T-cell (primary cell): ENCODE results near the gene SFSWAP. TPM values are rescaled to one million over a fixed set of nuclear protein-coding genes. Genes with fewer than 3 reads are reported as not detected.
A peak's percentile ranks its signal among the peaks of the same experiment; 100 is the strongest.

Experiments used
- ATAC-seq, 4 experiments: fragments of 200-7000 bp in 3 of 4; fragments of 150-1000 bp in 1 of 4; cut with Tn5 transposase; replicated peaks in 1 of 4; 1 replicate in 3 of 4; 2 replicates in 1 of 4; pipeline ENCODE4 v1.10.0; 2021; ENCODE audit warnings: moderate library complexity in 3 of 4, mild to moderate bottlenecking in 2 of 4, moderate number of reproducible peaks in 1 of 4
- CTCF ChIA-PET, 2 donors: fragments of 300-600 bp; sonication (Branson Sonifier 250); formaldehyde crosslinking; loops; one replicate each; lab custom pipeline; 2022; ENCODE audit warnings: antibody characterized with exemption in 2 of 2; lab: Charles Lee
- POLR2A ChIA-PET, 2 donors: fragments of 300-600 bp; sonication (Branson Sonifier 250); formaldehyde crosslinking; loops; one replicate each; lab custom pipeline; 2022; ENCODE audit warnings: antibody characterized with exemption in 2 of 2; lab: Charles Lee
- DNase-seq, 35 experiments: peaks; one replicate each; pipeline versions ENCODE4 v3.0.0 to v3.0.0-alpha.2; 2013 to 2023
- H3K27ac ChIP-seq: one replicate; pipeline ENCODE4 v1.5.1; 2013; ENCODE audit warnings: low read length
- H3K27me3 ChIP-seq, 2 experiments: replicated peaks in 1 of 2; 1 replicate in 1 of 2; 2 replicates in 1 of 2; pipeline versions ENCODE4 v1.6.1 to v1.7.0; 2013; ENCODE audit warnings: low read length in 1 of 2, mixed read lengths in 1 of 2; ENCODE audit not compliant: control insufficient read depth in 2 of 2, insufficient read depth in 2 of 2; ENCODE audit errors: extremely low read depth in 1 of 2
- H3K36me3 ChIP-seq, 2 donors: 1 replicate in 1 of 2; 2 replicates in 1 of 2; pipeline versions ENCODE4 v1.6.1 to v1.7.0; 2013; ENCODE audit warnings: low read length in 1 of 2; ENCODE audit not compliant: control insufficient read depth in 2 of 2, insufficient read depth in 1 of 2; ENCODE audit errors: extremely low read depth in 1 of 2
- H3K4me1 ChIP-seq, 2 experiments: 1 replicate in 1 of 2; 2 replicates in 1 of 2; pipeline versions ENCODE4 v1.6.1 to v1.7.0; 2013; ENCODE audit warnings: low read length in 2 of 2, mixed read lengths in 1 of 2; ENCODE audit not compliant: insufficient read depth in 2 of 2, control insufficient read depth in 1 of 2; ENCODE audit errors: extremely low read depth in 1 of 2
- H3K4me3 ChIP-seq, 2 donors: 1 replicate in 1 of 2; 2 replicates in 1 of 2; pipeline versions ENCODE4 v1.5.1 to v1.7.0; 2013; ENCODE audit warnings: mild to moderate bottlenecking in 2 of 2, low read length in 1 of 2, moderate library complexity in 1 of 2; ENCODE audit not compliant: control insufficient read depth in 1 of 2; ENCODE audit errors: extremely low read depth in 1 of 2
- H3K9me3 ChIP-seq: 2 replicates; pipeline ENCODE4 v1.7.0; 2013
- H3K27ac Mint-ChIP-seq, 2 donors: one replicate each; pipeline ENCODE4 v1.8.0; 2020 to 2021; ENCODE audit warnings: mild to moderate bottlenecking in 2 of 2, mixed read lengths in 2 of 2
- H3K27me3 Mint-ChIP-seq, 2 donors: one replicate each; pipeline ENCODE4 v1.8.0; 2021 to 2022; ENCODE audit warnings: mixed read lengths in 2 of 2
- H3K36me3 Mint-ChIP-seq: one replicate; pipeline ENCODE4 v1.8.0; 2021; ENCODE audit warnings: mixed read lengths
- H3K4me1 Mint-ChIP-seq, 3 donors: one replicate each; pipeline ENCODE4 v1.8.0; 2020 to 2022; ENCODE audit warnings: mixed read lengths in 3 of 3, mild to moderate bottlenecking in 1 of 3
- H3K4me3 Mint-ChIP-seq, 3 donors: one replicate each; pipeline ENCODE4 v1.8.0; 2020 to 2022; ENCODE audit warnings: mild to moderate bottlenecking in 3 of 3, mixed read lengths in 3 of 3, moderate library complexity in 3 of 3
- H3K9me3 Mint-ChIP-seq, 3 donors: one replicate each; pipeline ENCODE4 v1.8.0; 2020 to 2022; ENCODE audit warnings: mixed read lengths in 3 of 3
- WGBS: methylation state at CpG from one replicate; pipeline ENCODE4 v1.1.5; 2013; ENCODE audit warnings: missing lambda C conversion rate; ENCODE audit not compliant: insufficient coverage; 5-methylcytosine and 5-hydroxymethylcytosine counted together
- total RNA-seq, 35 experiments: library from RNA in 6 of 35; stranded (reverse) in 6 of 35; fragments of 120-200 nt in 1 of 35; gene quantifications; one replicate each; pipeline versions ENCODE4 v1.2.1 to v1.2.4 and lab custom pipeline; 2013 to 2026

The SFSWAP gene
- total RNA-seq, 5 donors from 2014 or later (not counting 1 experiment from before 2014, with no cell fraction given) = 95.7 to 110 (median 106) TPM

GRCh38 chr12:131765961-131766360 lies 55.1 kb downstream of the SFSWAP start:
- no peaks in the 10 kb centered on the region for H3K9me3 ChIP-seq
- no peak overlapping the region for H3K4me3 Mint-ChIP-seq
- H3K36me3 Mint-ChIP-seq = peaks cover 59% of the 10 kb centered on the region
- POLR2A ChIA-PET = no interaction called here
- DNase-seq = no peak
- peaks cover 28 to 78% of the 10 kb centered on the region in 2 donors for H3K36me3 ChIP-seq
- H3K27ac Mint-ChIP-seq = no peak overlapping the region
- no peaks in the 10 kb centered on the region for H3K4me1 ChIP-seq
- H3K4me1 Mint-ChIP-seq = peaks cover 0 to 3% (median 0%) of the 10 kb centered on the region in 3 donors
- H3K27ac ChIP-seq = no peak overlapping the region
- H3K27me3 Mint-ChIP-seq = no peaks in the 10 kb centered on the region
- no peak overlapping the region for H3K4me3 ChIP-seq
- no peak for ATAC-seq
- WGBS = 100% methylated on average over 7 of the region's 10 CpGs
- no peaks in the 10 kb centered on the region for H3K9me3 Mint-ChIP-seq
- CTCF ChIA-PET = no interaction called here
- no peaks in the 10 kb centered on the region for H3K27me3 ChIP-seq

GRCh38 chr12:131766382-131767107 lies 55.7 kb downstream of the SFSWAP start:
- Histone ChIP-seq H3K36me3 (peaks cover 28 to 73% of the 10 kb centered on the region in 2 donors), H3K9me3 (no peaks in the 10 kb centered on the region), H3K27me3 (no peaks in the 10 kb centered on the region), H3K27ac (no peak overlapping the region), H3K4me1 (no peaks in the 10 kb centered on the region), H3K4me3 (no peak overlapping the region)
- no peaks in the 10 kb centered on the region for H3K9me3 Mint-ChIP-seq
- no peak for ATAC-seq
- WGBS = 99% methylated on average over 12 of the region's 17 CpGs
- peaks cover 0 to 4% (median 0%) of the 10 kb centered on the region in 3 donors for H3K4me1 Mint-ChIP-seq
- ChIA-PET POLR2A (no interaction called here), CTCF (no interaction called here)
- H3K4me3 Mint-ChIP-seq = no peak overlapping the region
- peaks cover 57% of the 10 kb centered on the region for H3K36me3 Mint-ChIP-seq
- DNase-seq = no peak
- H3K27me3 Mint-ChIP-seq = no peaks in the 10 kb centered on the region
- no peak overlapping the region for H3K27ac Mint-ChIP-seq

- POLR2A ChIA-PET = no interaction called here
- peaks cover 52% of the 10 kb centered on the region for H3K36me3 Mint-ChIP-seq
- CTCF ChIA-PET = no interaction called here
- H3K4me3 Mint-ChIP-seq = no peak overlapping the region
- Histone ChIP-seq H3K27me3 (no peaks in the 10 kb centered on the region), H3K27ac (no peak overlapping the region), H3K4me3 (no peak overlapping the region), H3K36me3 (peaks cover 28 to 71% of the 10 kb centered on the region in 2 donors), H3K4me1 (peaks cover 0 to 8% of the 10 kb centered on the region in 2 experiments), H3K9me3 (no peaks in the 10 kb centered on the region)
- no peaks in the 10 kb centered on the region for H3K9me3 Mint-ChIP-seq
- ATAC-seq = no peak
- peaks cover 17 to 31% (median 24%) of the 10 kb centered on the region in 3 donors for H3K4me1 Mint-ChIP-seq
- no peak overlapping the region for H3K27ac Mint-ChIP-seq
- WGBS = over 99% methylated on average over 11 of the region's 12 CpGs
- H3K27me3 Mint-ChIP-seq = no peaks in the 10 kb centered on the region
- DNase-seq = no peak
These were observed 59.2 kb downstream of the SFSWAP start for GRCh38 chr12:131770120-131770519.

GRCh38 chr12:131771965-131772364 lies 61.1 kb downstream of the SFSWAP start:
- Mint-ChIP-seq H3K27ac (no peak overlapping the region), H3K4me3 (no peak overlapping the region), H3K4me1 (peaks cover 17 to 41% (median 28%) of the 10 kb centered on the region in 3 donors), H3K27me3 (no peaks in the 10 kb centered on the region), H3K36me3 (peaks cover 39% of the 10 kb centered on the region), H3K9me3 (no peaks in the 10 kb centered on the region)
- no peak overlapping the region for H3K27ac ChIP-seq
- POLR2A ChIA-PET = no interaction called here
- no peak for ATAC-seq
- peaks cover 21 to 64% of the 10 kb centered on the region in 2 donors for H3K36me3 ChIP-seq
- no peak overlapping the region for H3K4me3 ChIP-seq
- H3K27me3 ChIP-seq = no peaks in the 10 kb centered on the region
- no peak for DNase-seq
- H3K4me1 ChIP-seq = peaks cover 0 to 18% of the 10 kb centered on the region in 2 experiments
- WGBS = 96% methylated on average over 2 of the region's 10 CpGs
- CTCF ChIA-PET = no interaction called here
- no peaks in the 10 kb centered on the region for H3K9me3 ChIP-seq

- Histone ChIP-seq H3K36me3 (peaks cover 15 to 55% of the 10 kb centered on the region in 2 donors), H3K4me1 (peaks cover 0 to 18% of the 10 kb centered on the region in 2 experiments), H3K27me3 (no peaks in the 10 kb centered on the region), H3K27ac (peak overlapping the region; percentile 12), H3K4me3 (peak overlapping the region in 1 of 2 donors; percentile 17), H3K9me3 (no peaks in the 10 kb centered on the region)
- Mint-ChIP-seq H3K27me3 (no peaks in the 10 kb centered on the region), H3K27ac (peak overlapping the region; percentile 47 to 85), H3K4me1 (peaks cover 17 to 41% (median 28%) of the 10 kb centered on the region in 3 donors), H3K4me3 (peak overlapping the region in 2 of 3 donors; percentile 13 to 35), H3K9me3 (no peaks in the 10 kb centered on the region), H3K36me3 (peaks cover 39% of the 10 kb centered on the region)
- 57% methylated on average over 8 of the region's 15 CpGs for WGBS
- ATAC-seq (peak; percentile 66 to 79 (median 71)), DNase-seq (peak in 17 of 35 experiments; percentile 3 to 40 (median 19))
- CTCF ChIA-PET = interaction anchor here in 1 of 2 donors (0.6 kb wide), 1 partner anchor 35 kb away, joined by 3 read pairs; no protein-coding TSS in a partner anchor
- POLR2A ChIA-PET = no interaction called here
These were observed 62.8 kb downstream of the SFSWAP start for GRCh38 chr12:131773582-131774221.

- H3K4me1 ChIP-seq = peaks cover 0 to 18% of the 10 kb centered on the region in 2 experiments
- Mint-ChIP-seq H3K36me3 (peaks cover 36% of the 10 kb centered on the region), H3K9me3 (no peaks in the 10 kb centered on the region), H3K27me3 (no peaks in the 10 kb centered on the region), H3K27ac (peak overlapping the region in 1 of 2 donors; percentile 34), H3K4me1 (peaks cover 17 to 41% (median 28%) of the 10 kb centered on the region in 3 donors), H3K4me3 (no peak overlapping the region)
- ATAC-seq (no peak), DNase-seq (no peak)
- H3K36me3 ChIP-seq = peaks cover 8 to 63% of the 10 kb centered on the region in 2 donors
- no peak overlapping the region for H3K4me3 ChIP-seq
- CTCF ChIA-PET = interaction anchor here in 1 of 2 donors (0.5 to 0.6 kb wide), 2 partner anchors 34 to 838 kb away, joined by 3 read pairs; no protein-coding TSS in a partner anchor
- H3K27me3 ChIP-seq = no peaks in the 10 kb centered on the region
- no peaks in the 10 kb centered on the region for H3K9me3 ChIP-seq
- POLR2A ChIA-PET = interaction anchor here in 1 of 2 donors (0.5 kb wide), 1 partner anchor 234 kb away, joined by 8 read pairs; no protein-coding TSS in a partner anchor
- no peak overlapping the region for H3K27ac ChIP-seq
- 93% methylated on average over 9 of the region's 17 CpGs for WGBS
These were observed 63.9 kb downstream of the SFSWAP start for GRCh38 chr12:131774576-131775391.
